ENCODE data around the gene TMEFF1.

- TF ChIP-seq EZH2phosphoT487 (IDR thresholded peaks at IDR 0.05; ENCODE audit: insufficient read depth, low read depth) (no peak), EZH2 (IDR thresholded peaks at IDR 0.05; ENCODE audit: insufficient read depth, poor library complexity, severe bottlenecking) (no peak)
Measured at GRCh38 chr9:100474082-100474923, 1.4 kb downstream of the TMEFF1 start.

Data from GM23248 (cell line).